SJCRH30 (cell line): ENCODE data around the gene LHPP. TPM values are rescaled to one million over a fixed set of nuclear protein-coding genes. Genes with fewer than 3 reads are reported as not detected.

Source experiments
- DNase-seq, 2 experiments: peaks; one replicate each; pipeline ENCODE4 v3.0.0-alpha.2; 2015 to 2020
- H3K27ac ChIP-seq: fragments of 250-450 bp; sonication (Bioruptor Pico); 2 replicates; pipeline ENCODE4 v1.5.1; 2020; ENCODE audit warnings: mild to moderate bottlenecking, moderate library complexity
- H3K27me3 ChIP-seq: fragments of 250-450 bp; sonication (Bioruptor Pico); 2 replicates; pipeline ENCODE4 v1.5.1; 2020; ENCODE audit warnings: mild to moderate bottlenecking, moderate library complexity
- H3K36me3 ChIP-seq: fragments of 250-450 bp; sonication (Bioruptor Pico); 2 replicates; pipeline ENCODE4 v1.5.1; 2020; ENCODE audit warnings: mild to moderate bottlenecking, moderate library complexity
- H3K4me1 ChIP-seq: fragments of 250-450 bp; sonication (Bioruptor Pico); 2 replicates; pipeline ENCODE4 v1.5.1; 2020; ENCODE audit warnings: mild to moderate bottlenecking, moderate library complexity
- H3K4me3 ChIP-seq: fragments of 250-450 bp; sonication (Bioruptor Pico); 2 replicates; pipeline ENCODE4 v1.5.1; 2020; ENCODE audit warnings: mild to moderate bottlenecking, moderate library complexity
- H3K9me3 ChIP-seq: fragments of 250-450 bp; sonication (Bioruptor Pico); replicated peaks from 2 replicates; pipeline ENCODE4 v1.5.1; 2020; ENCODE audit warnings: mild to moderate bottlenecking, moderate library complexity
- total RNA-seq: library from RNA; depleted of rRNA; stranded (reverse); fragments of >200 nt; shearing (Covaris generic); gene quantifications from 2 replicates; pipeline ENCODE4 v1.2.3, GENCODE V29; 2014; rRNA removed

LHPP gene, protein sequence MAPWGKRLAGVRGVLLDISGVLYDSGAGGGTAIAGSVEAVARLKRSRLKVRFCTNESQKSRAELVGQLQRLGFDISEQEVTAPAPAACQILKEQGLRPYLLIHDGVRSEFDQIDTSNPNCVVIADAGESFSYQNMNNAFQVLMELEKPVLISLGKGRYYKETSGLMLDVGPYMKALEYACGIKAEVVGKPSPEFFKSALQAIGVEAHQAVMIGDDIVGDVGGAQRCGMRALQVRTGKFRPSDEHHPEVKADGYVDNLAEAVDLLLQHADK
- total RNA-seq = 2.6 and 2.9 TPM in 2 replicates

DNA sequence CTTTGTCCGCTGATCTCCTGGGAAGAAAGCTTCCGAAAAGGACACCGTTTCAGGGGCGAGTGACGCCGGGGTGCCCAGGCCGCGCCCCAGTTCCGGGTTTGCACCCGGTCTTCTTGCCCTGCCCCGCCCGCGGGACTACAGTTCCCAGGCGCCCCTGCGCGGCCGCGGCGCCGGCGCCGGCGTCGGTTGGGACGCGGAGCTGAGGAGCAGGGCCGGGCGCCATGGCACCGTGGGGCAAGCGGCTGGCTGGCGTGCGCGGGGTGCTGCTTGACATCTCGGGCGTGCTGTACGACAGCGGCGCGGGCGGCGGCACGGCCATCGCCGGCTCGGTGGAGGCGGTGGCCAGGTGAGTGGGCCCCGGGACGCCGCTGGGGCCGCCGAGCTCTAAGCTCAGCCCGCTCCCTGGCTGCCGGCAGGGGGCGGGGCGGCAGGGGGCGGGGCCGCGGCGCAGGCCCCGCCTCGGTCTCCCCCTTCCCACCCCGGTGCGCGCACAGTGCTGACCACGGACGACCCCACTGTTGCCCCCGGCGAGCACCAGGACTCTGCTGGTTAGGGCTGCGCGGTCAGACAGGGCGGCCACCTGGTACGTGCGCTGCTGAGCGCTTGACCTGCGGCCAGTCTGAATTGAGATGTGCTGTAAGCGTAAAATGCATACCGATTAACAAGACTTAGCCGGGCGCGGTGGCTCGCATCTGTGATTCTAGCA, at the start of gene LHPP:
LHPP (plus strand) TSS at position 182 of the 706 bp plus-strand sequence; CDS start at position 222, 40 bp downstream.
- peak; percentile 80 to 85 for DNase-seq
- H3K27me3 ChIP-seq = no peaks in the 10 kb centered on the region
- no peaks in the 10 kb centered on the region for H3K36me3 ChIP-seq
- no peaks in the 10 kb centered on the region for H3K4me1 ChIP-seq
- peak within 1 kb of the TSS; percentile 90 for H3K4me3 ChIP-seq
- H3K9me3 ChIP-seq = no peaks in the 10 kb centered on the region
- H3K27ac ChIP-seq = peak within 1 kb of the TSS; percentile 35; the same call in 1 of the 2 replicates

DNA sequence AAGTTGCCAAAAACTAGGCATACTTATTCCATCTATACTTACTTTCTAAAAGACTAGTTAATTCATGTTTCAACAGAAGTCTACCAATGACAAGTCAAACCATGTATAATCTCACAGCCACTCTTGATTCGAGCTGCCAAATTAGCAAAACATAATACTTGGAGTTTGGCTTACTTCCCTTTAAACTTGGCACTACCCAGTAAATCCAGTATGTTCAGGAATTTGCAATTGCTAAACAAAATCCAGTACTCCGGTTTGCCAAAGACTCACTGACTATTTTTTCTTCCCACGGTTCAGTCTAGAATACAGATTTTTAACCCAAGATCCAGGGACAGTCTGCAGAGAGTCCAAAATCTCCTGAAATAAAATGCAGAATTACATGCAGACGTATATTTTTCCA, 47.5 kb upstream of the LHPP start:
- H3K9me3 ChIP-seq = no peaks in the 10 kb centered on the region
- H3K27me3 ChIP-seq = no peaks in the 10 kb centered on the region
- no peaks in the 10 kb centered on the region for H3K4me1 ChIP-seq
- no peak overlapping the region for H3K27ac ChIP-seq
- no peak overlapping the region for H3K4me3 ChIP-seq
- H3K36me3 ChIP-seq = peaks cover 9% of the 10 kb centered on the region; the same call in 1 of the 2 replicates
- no peak for DNase-seq

DNA sequence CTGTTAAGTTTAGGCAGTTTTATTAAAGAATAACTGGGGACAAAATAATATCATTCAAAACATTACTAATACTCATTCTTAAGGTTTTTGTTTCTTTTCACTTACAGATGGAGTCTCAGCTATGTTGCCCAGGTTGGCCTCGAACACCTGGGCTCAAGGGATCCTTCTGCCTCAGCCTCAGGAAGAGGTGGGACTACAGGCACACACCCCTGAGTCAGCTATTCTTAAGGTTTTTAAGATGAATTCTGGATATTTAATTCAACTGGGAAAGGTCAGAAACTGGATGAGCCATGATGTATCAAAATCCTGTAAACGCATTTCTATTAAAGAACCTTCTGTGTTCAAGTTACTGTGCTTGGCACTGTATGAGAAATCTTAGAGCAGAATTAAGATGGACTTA, 46.4 kb upstream of the LHPP start:
- Histone ChIP-seq H3K27ac (no peak overlapping the region), H3K4me3 (no peak overlapping the region), H3K4me1 (no peaks in the 10 kb centered on the region), H3K36me3 (peaks cover 2% of the 10 kb centered on the region; the same call in 1 of the 2 replicates), H3K9me3 (no peaks in the 10 kb centered on the region), H3K27me3 (no peaks in the 10 kb centered on the region)
- DNase-seq = no peak

DNA sequence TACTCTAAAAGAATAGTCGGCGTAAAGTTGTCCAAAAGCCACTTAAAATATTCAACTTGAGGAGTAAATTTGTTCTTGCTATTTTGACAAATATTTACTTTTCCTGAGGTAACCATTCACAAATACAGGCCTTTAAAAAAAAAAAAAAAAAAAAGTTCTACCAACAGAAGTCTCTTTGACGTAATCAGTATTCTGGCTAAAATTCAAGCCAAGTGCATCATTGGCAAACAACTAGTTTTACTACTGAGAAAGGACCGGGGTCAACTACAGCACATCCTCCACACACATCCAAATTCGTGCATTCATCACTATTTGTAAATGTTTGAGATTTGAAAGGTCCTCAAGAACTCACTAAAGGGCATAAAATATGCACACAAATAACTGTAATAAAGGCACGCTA, 44.9 kb upstream of the LHPP start:
- H3K27me3 ChIP-seq = no peaks in the 10 kb centered on the region
- H3K27ac ChIP-seq = no peak overlapping the region
- no peak overlapping the region for H3K4me3 ChIP-seq
- H3K36me3 ChIP-seq = peaks cover 2% of the 10 kb centered on the region; the same call in 1 of the 2 replicates
- no peak for DNase-seq
- no peaks in the 10 kb centered on the region for H3K9me3 ChIP-seq
- no peaks in the 10 kb centered on the region for H3K4me1 ChIP-seq

DNA sequence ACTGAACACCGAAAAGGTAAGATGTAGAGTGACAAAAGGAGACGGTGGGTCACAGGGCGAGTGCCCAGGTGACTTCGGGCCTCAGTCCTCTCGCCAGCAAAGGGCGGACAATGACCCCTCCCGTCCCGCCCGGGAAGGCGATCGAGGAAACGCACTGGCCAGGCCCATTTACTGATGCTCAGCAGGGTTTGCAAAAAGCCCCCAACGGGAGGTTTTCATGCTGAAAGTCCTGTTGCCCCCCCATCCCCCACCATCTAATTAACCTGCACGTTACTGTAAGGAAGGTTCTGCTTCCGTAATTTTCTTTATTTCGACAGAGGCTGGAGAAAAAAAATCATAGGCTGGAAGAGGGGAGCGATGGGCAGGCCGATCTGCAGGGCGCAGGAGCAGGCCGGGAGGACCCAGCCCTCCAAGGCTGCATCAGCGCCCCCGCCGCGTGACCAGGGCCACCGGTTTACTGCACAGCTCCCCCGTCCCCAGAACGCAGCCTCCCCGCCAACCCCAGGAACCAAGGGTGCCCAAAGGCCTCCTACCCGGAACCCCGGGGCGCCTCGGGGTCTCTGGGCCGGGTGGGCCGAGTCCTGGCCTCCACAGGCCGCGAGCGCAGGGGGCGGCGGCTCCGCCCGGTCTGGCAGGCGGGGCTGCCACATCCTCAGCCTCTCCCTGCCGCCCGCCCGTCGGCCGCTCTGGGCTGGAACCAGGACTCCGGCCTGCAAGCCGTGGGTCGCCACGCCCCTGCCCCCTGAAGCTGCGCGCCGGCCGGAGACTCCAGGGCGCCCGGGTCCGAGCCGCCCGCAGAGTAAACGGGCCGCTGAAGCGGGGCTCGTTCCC, 43.5 kb upstream of the LHPP start:
- peak overlapping the region; percentile 87 for H3K4me3 ChIP-seq
- peaks cover 2% of the 10 kb centered on the region; the same call in 1 of the 2 replicates for H3K36me3 ChIP-seq
- no peaks in the 10 kb centered on the region for H3K4me1 ChIP-seq
- no peaks in the 10 kb centered on the region for H3K27me3 ChIP-seq
- H3K27ac ChIP-seq = peak overlapping the region; percentile 45; the same call in 1 of the 2 replicates
- no peaks in the 10 kb centered on the region for H3K9me3 ChIP-seq
- peak; percentile 59 to 60 for DNase-seq

DNA sequence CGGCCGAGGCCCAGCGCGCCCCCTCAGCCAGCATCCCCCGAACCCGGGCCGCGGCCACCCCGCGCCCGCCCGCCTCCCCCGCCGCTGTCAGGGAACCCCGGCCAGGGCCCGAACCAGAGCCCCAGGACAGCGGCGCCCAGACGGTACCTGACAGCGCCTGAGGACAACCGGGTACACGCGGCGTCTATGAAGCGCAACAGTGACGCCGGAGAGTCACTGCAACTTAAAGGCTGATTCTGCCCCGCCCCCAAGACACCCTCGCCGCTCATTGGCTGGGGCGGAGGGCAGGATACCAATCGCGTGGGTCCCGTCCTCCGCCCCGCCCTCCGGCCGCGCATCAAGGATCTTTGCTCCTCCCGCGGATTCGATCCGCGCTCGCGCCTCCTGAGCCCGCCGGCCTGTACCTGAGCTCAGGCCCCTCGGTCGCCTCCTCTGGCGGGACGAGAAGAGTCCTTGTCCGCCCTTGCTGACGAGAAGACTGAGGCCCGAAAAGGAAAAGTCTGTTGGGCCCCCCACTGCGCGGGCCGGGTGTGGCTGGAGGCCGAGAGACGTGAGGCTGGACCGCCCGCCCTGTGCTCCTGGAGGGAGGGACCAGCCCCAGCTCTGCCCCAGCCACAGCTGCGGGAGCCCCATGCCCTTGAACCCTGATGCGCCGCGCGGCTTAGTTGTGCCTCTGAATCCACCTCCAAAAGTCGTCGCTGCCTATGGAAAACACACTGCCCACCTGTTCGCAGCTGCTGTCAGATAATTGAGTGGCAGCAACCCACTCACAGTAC, 42.7 kb upstream of the LHPP start, which contains the start of gene OAT:
OAT (minus strand) TSS at position 198 of the 776 bp plus-strand sequence. CDS start 6,752 bp downstream, outside the sequence.
- H3K27ac ChIP-seq = peak within 1 kb of the TSS; percentile 45
- no peaks in the 10 kb centered on the region for H3K27me3 ChIP-seq
- peak; percentile 95 to 97 for DNase-seq
- H3K36me3 ChIP-seq = peaks cover 2% of the 10 kb centered on the region; the same call in 1 of the 2 replicates
- no peaks in the 10 kb centered on the region for H3K9me3 ChIP-seq
- H3K4me1 ChIP-seq = no peaks in the 10 kb centered on the region
- H3K4me3 ChIP-seq = peak within 1 kb of the TSS; percentile 87

DNA sequence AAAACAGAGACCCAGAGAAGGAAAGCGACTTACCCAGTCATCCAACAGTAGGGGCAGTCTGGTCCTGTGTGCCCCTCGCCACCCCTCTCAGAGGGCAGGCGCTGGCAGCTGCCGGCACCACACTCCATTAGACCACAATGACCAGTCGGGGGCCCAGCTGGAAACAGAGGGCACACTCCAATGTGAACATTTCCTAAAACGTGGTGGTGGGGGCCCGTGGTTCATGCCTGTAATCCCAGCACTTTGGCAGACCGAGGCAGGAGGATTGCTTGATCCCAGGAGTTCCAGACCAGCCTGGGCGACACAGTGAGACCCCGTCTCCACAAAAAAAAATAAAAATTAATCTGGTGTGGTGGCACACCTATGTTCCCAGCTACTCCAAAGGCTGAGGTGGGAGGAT, 42.0 kb upstream of the LHPP start:
- peak overlapping the region; percentile 87 for H3K4me3 ChIP-seq
- H3K27ac ChIP-seq = peak overlapping the region; percentile 37
- DNase-seq = no peak
- no peaks in the 10 kb centered on the region for H3K27me3 ChIP-seq
- H3K9me3 ChIP-seq = no peaks in the 10 kb centered on the region
- no peaks in the 10 kb centered on the region for H3K36me3 ChIP-seq
- no peaks in the 10 kb centered on the region for H3K4me1 ChIP-seq

DNA sequence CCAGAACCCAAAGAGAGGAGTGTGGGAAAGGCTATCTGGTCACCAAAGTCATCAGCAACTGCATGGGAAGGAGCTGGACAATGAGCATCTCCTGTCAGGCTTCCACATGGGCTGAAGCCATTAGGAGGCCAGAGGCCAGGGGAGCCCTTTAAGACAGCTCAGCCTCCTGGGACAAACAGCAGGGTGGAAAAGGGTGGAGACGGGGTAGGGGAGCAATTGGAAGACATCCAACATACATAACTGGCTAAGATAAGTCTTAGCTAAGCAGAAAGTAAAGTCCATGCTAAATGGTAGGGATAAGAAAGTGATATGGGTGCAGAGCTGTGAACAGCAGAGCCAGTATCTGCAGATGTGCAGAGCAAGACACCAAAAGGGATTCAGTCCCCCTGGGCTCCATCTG, 41.4 kb upstream of the LHPP start:
- Histone ChIP-seq H3K36me3 (no peaks in the 10 kb centered on the region), H3K4me1 (no peaks in the 10 kb centered on the region), H3K4me3 (no peak overlapping the region), H3K9me3 (no peaks in the 10 kb centered on the region), H3K27ac (no peak overlapping the region), H3K27me3 (no peaks in the 10 kb centered on the region)
- no peak for DNase-seq

DNA sequence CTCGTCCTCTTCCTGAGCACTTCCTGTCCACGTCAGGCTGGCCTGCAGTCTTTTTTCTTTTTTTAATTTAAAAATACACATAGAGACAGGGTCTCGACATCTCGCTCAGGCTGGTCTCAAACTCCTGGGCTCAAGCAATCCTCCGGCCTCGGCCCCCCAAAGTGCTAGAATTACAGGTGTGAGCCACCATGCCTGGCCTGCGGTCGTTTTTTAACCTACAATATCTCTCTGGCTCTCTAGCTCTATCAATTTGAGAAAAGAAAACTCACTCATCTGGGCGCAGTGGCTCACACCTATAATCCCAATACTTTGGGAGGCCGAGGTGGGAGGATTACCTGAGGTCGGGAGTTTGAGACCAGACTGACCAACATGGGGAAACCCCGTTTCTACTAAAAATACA, 38.9 kb upstream of the LHPP start:
- no peaks in the 10 kb centered on the region for H3K9me3 ChIP-seq
- no peaks in the 10 kb centered on the region for H3K27me3 ChIP-seq
- H3K4me1 ChIP-seq = no peaks in the 10 kb centered on the region
- no peaks in the 10 kb centered on the region for H3K36me3 ChIP-seq
- no peak overlapping the region for H3K27ac ChIP-seq
- no peak overlapping the region for H3K4me3 ChIP-seq
- no peak for DNase-seq

DNA sequence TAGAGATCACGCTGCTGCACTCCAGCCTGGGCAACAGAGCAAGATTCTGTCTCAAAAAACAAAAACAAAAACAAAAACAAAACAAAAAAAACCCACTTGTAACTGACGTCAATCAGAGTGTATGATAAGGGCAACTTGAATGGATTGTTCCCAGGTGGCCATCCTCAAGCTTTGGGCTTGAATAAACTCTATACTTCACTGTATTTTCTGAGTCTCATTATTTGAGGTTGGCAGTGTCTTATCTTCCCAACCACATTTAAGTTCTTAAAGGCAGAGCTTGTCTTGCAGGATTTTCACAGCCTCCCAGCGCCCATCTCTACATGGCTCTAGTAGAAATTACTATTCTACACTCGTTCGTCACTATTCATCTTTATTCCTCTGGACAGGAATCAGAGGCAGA, 37.8 kb upstream of the LHPP start:
- H3K9me3 ChIP-seq = no peaks in the 10 kb centered on the region
- no peak overlapping the region for H3K27ac ChIP-seq
- no peaks in the 10 kb centered on the region for H3K36me3 ChIP-seq
- H3K27me3 ChIP-seq = no peaks in the 10 kb centered on the region
- peaks cover 3% of the 10 kb centered on the region; the same call in 1 of the 2 replicates for H3K4me1 ChIP-seq
- DNase-seq = no peak
- no peak overlapping the region for H3K4me3 ChIP-seq

DNA sequence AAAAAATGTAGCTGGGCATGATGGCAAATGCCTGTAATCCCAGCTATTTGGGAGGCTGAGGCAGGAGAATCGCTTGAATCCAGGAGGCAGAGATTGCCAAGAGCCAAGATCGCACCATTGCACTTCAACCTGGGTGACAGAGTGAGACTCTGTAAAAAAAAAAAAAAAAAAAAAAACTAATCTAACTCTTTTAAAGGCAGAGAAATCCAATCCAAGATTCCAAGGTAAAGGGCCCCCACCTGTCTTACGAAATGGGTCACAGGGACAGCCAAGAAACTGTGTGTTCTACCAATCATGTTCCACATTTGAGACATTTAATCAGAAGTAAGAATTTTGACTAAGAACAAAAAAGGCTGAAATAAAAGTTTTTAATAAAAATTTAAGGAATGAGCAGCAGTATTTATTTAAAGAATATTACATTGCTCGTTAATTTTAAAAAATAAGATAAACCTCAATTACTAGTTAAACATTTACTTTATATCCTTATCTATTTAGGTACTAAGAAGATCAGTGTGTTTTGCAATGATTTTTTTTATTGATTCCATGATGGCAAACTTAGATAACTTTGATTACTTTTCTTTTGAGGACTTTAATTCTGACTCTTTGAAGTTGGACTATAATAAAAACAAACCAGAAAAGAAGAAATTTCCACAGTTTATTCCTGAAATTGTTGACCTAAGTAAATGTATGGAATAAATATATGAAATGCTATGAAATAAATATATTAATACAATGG, 36.2 kb upstream of the LHPP start:
- Histone ChIP-seq H3K4me1 (peaks cover 6% of the 10 kb centered on the region; the same call in 1 of the 2 replicates), H3K4me3 (no peak overlapping the region), H3K27ac (no peak overlapping the region), H3K36me3 (no peaks in the 10 kb centered on the region), H3K27me3 (no peaks in the 10 kb centered on the region), H3K9me3 (no peaks in the 10 kb centered on the region)
- DNase-seq = no peak

DNA sequence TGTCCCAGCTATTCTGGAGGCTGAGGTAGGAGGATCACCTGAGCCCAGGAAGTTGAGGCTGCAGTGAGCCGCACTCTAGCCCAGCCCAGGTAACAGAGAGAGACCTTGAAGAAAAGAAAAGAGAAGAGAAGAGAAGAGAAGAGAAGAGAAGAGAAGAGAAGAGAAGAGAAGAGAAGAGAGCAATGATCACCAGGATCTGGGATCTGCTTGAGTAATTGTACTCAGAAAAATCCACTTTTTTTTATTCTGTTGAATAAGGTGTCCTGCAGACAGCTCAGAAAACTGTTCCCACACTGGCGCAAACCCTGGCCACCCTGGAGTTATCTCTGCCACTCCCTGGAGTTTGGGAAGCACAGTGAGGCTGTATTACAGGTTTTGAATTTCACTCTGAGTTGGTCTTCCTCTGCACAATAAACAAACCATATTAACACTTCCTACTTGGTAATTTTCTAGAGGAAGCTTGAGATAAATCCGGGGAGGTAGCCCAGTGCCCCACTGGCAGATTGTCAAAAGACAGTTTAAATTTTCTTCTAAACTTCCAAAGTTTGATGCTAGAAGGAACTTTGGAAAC, 33.3 kb upstream of the LHPP start:
- no peaks in the 10 kb centered on the region for H3K27me3 ChIP-seq
- no peak overlapping the region for H3K4me3 ChIP-seq
- H3K9me3 ChIP-seq = no peaks in the 10 kb centered on the region
- DNase-seq = peak in 1 of 2 experiments; percentile 22
- H3K36me3 ChIP-seq = no peaks in the 10 kb centered on the region
- H3K4me1 ChIP-seq = peaks cover 6% of the 10 kb centered on the region; the same call in 1 of the 2 replicates
- H3K27ac ChIP-seq = no peak overlapping the region

DNA sequence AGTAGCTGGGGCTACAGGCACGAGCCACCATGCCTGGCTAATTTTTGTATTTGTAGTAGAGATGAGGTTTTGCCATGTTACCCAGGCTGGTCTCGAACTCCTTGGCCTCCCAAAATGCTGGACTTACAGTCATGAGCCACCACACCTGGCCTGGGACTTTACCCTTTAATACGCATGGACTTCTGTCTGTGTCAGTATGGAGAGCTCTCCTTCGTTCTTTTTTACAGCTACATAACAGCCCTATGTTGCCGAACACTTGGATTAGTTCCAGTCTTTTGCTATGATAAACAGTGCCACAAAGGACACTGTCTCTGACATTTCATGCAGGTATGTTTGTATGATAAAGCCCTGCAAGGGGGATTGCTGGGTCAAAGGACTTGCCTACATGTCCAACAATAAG, 32.0 kb upstream of the LHPP start:
- Histone ChIP-seq H3K27ac (no peak overlapping the region), H3K27me3 (no peaks in the 10 kb centered on the region)
- DNase-seq = no peak

More for the DNA sequence above, 32.0 kb upstream of the LHPP start:
- Histone ChIP-seq H3K36me3 (no peaks in the 10 kb centered on the region), H3K4me1 (peaks cover 6% of the 10 kb centered on the region; the same call in 1 of the 2 replicates), H3K4me3 (no peak overlapping the region), H3K9me3 (no peaks in the 10 kb centered on the region)
